Prostate gland (tissue), 2 donors: ENCODE results near the gene CALM3.

Experiments used
- POLR2A ChIP-seq: fragments of 450-650 bp; IDR thresholded peaks from one replicate; pipeline ENCODE4 v1.6.1; 2016; ENCODE audit warnings: antibody characterized with exemption, mild to moderate bottlenecking
- TF ChIP-seq, protein P1 (sequence below), 4 experiments: fragments of 200-600 bp in 2 of 4; fragments of 450-650 bp in 2 of 4; sonication (generic) in 2 of 4; IDR thresholded peaks; 1 replicate in 3 of 4; 2 replicates in 1 of 4; pipeline ENCODE4 v1.5.1; 2016 to 2019; ENCODE audit warnings: antibody characterized with exemption in 4 of 4, mild to moderate bottlenecking in 2 of 4, moderate library complexity in 2 of 4

- TF ChIP-seq, protein P1, sequence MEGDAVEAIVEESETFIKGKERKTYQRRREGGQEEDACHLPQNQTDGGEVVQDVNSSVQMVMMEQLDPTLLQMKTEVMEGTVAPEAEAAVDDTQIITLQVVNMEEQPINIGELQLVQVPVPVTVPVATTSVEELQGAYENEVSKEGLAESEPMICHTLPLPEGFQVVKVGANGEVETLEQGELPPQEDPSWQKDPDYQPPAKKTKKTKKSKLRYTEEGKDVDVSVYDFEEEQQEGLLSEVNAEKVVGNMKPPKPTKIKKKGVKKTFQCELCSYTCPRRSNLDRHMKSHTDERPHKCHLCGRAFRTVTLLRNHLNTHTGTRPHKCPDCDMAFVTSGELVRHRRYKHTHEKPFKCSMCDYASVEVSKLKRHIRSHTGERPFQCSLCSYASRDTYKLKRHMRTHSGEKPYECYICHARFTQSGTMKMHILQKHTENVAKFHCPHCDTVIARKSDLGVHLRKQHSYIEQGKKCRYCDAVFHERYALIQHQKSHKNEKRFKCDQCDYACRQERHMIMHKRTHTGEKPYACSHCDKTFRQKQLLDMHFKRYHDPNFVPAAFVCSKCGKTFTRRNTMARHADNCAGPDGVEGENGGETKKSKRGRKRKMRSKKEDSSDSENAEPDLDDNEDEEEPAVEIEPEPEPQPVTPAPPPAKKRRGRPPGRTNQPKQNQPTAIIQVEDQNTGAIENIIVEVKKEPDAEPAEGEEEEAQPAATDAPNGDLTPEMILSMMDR (IDR thresholded peaks at IDR 0.05) = no peak
- TF ChIP-seq POLR2A = no peak
These were observed 33.6 kb downstream of the CALM3 start for GRCh38 chr19:46634656-46635218.
